HepG2 (cell line): ENCODE measurements around the gene IL26. TPM values are rescaled to one million over a fixed set of nuclear protein-coding genes. Genes with fewer than 3 reads are reported as not detected.

ENCODE experiments used
- ATAC-seq: fragments of 200-7000 bp; cut with Tn5 transposase; 3 replicates; pipeline ENCODE4 v1.9.1; 2020; ENCODE audit warnings: mild to moderate bottlenecking, moderate library complexity
- BruUV-seq: library from RNA; stranded (reverse); fragments of 400-500 nt; replicated peaks from 2 replicates; lab custom pipeline; 2021; lab: Mats Ljungman, UMichigan
- CTCF ChIA-PET: fragments of 300-600 bp; formaldehyde crosslinking; extraction: SDS; loops from one replicate; lab custom pipeline; 2021; ENCODE audit warnings: low total read pairs, inconsistent platforms, low intra/inter-chr PET ratio; lab: Yijun Ruan, JAX
- POLR2A ChIA-PET: fragments of 350-600 bp; sonication (Branson Sonifier 250); formaldehyde crosslinking; loops from one replicate; lab custom pipeline; 2020; ENCODE audit warnings: antibody characterized with exemption, inconsistent platforms; lab: Yijun Ruan, JAX
- DNase-seq: peaks from one replicate; pipeline ENCODE4 v3.0.0-alpha.2; 2015; ENCODE audit warnings: low spot score
- FAIRE-seq: peaks from 3 replicates; lab custom pipeline; 2011; peaks lifted over from hg19 to GRCh38; lab: Jason Lieb, UNC
- H2AFZ ChIP-seq: one replicate; pipeline ENCODE4 v1.6.1; 2011; ENCODE audit warnings: low read length, inconsistent platforms
- H3K27ac ChIP-seq: fragments of 300-600 bp; 3 replicates; pipeline ENCODE4 v1.8.0; 2011; ENCODE audit warnings: mixed run types, mild to moderate bottlenecking, mixed read lengths, low read length, inconsistent platforms; ENCODE audit not compliant: insufficient read depth; ENCODE audit errors: extremely low read length
- H3K27me3 ChIP-seq, 2 experiments: fragments of 200-600 bp in 1 of 2; 2 replicates in 1 of 2; 3 replicates in 1 of 2; pipeline versions ENCODE4 v1.6.0 to v1.8.0; 2011; ENCODE audit warnings: low read length in 2 of 2, mild to moderate bottlenecking in 2 of 2, moderate library complexity in 2 of 2, inconsistent platforms in 1 of 2; ENCODE audit not compliant: insufficient read depth in 2 of 2, control insufficient read depth in 1 of 2
- H3K36me3 ChIP-seq, 2 experiments: fragments of 200-600 bp in 1 of 2; replicated peaks in 1 of 2; 2 replicates in 1 of 2; 3 replicates in 1 of 2; pipeline versions ENCODE4 v1.5.1 to v1.8.0; 2011; ENCODE audit warnings: low read length in 2 of 2, inconsistent platforms in 1 of 2; ENCODE audit not compliant: insufficient read depth in 2 of 2, control insufficient read depth in 1 of 2
- H3K4me1 ChIP-seq: 2 replicates; pipeline ENCODE4 v1.5.1; 2012; ENCODE audit warnings: low read length, inconsistent platforms; ENCODE audit not compliant: insufficient read depth
- H3K4me2 ChIP-seq: 2 replicates; pipeline ENCODE4 v1.6.0; 2011; ENCODE audit warnings: low read depth, low read length, inconsistent platforms
- H3K4me3 ChIP-seq, 3 experiments: fragments of 200-600 bp in 1 of 3; sonication (generic), shearing (Covaris generic) in 1 of 3; replicated peaks in 1 of 3; 2 replicates each; pipeline ENCODE4 v1.5.1; 2011 to 2016; ENCODE audit warnings: low read length in 3 of 3, inconsistent platforms in 2 of 3, low read depth in 2 of 3, mild to moderate bottlenecking in 2 of 3, control low read depth in 1 of 3, mixed read lengths in 1 of 3; ENCODE audit not compliant: insufficient read depth in 1 of 3
- H3K79me2 ChIP-seq: one replicate; pipeline ENCODE4 v1.6.1; 2011; ENCODE audit warnings: low read length, inconsistent platforms; ENCODE audit not compliant: insufficient read depth
- H3K9ac ChIP-seq: 2 replicates; pipeline ENCODE4 v1.6.0; 2011; ENCODE audit warnings: mild to moderate bottlenecking, low read depth, low read length, inconsistent platforms; ENCODE audit not compliant: insufficient read depth
- H3K9me3 ChIP-seq: 2 replicates; pipeline ENCODE4 v1.5.1; 2012; ENCODE audit warnings: mild to moderate bottlenecking, low read length
- H4K20me1 ChIP-seq: 2 replicates; pipeline ENCODE4 v1.6.0; 2011; ENCODE audit warnings: inconsistent platforms, mild to moderate bottlenecking, low read length, moderate library complexity; ENCODE audit not compliant: insufficient read depth
- KDM1A ChIP-seq: IDR thresholded peaks from 2 replicates; pipeline ENCODE4 v1.6.1; 2016; ENCODE audit warnings: missing compliant biosample characterization
- MEIS1 ChIP-seq: sonication (generic); formaldehyde crosslinking; IDR thresholded peaks from 2 replicates; pipeline ENCODE4 v1.9.0; 2021; ENCODE audit warnings: mild to moderate bottlenecking, missing genetic modification reagents, moderate library complexity, borderline replicate concordance
- TOE1 ChIP-seq: sonication (generic); formaldehyde crosslinking; IDR thresholded peaks from 2 replicates; pipeline ENCODE4 v1.4.0; 2020; ENCODE audit warnings: mild to moderate bottlenecking, missing genetic modification reagents
- ZNF839 ChIP-seq: sonication (generic); formaldehyde crosslinking; IDR thresholded peaks from 2 replicates; pipeline ENCODE4 v1.4.0; 2020; ENCODE audit warnings: missing genetic modification reagents, mild to moderate bottlenecking, borderline replicate concordance
- WGBS: methylation state at CpG from one replicate; pipeline ENCODE4 v1.1.6; 2017; ENCODE audit warnings: low lambda C conversion rate; 5-methylcytosine and 5-hydroxymethylcytosine counted together
- in situ Hi-C: cut with HindIII; loops from 2 replicates; pipeline ENCODE4 v1.10.0; 2017; ENCODE audit warnings: low pct_unique_long_range_greater_than_20kb; ENCODE audit not compliant: extremely low pct_ligation_motif_present
- intact Hi-C: fragments of 100-400 bp; cut with micrococcal nuclease; formaldehyde crosslinking; loops from one replicate; pipeline ENCODE4 v1.10.0; 2022; ENCODE audit not compliant: unreplicated experiment
- polyA plus RNA-seq, 8 experiments: library from polyadenylated mRNA; depleted of rRNA in 3 of 8; stranded (reverse) in 7 of 8; unstranded in 1 of 8; fragments of >200 nt; fragmentation: Illumina TruSeq in 4 of 8; extraction: Trizol in 4 of 8; gene quantifications; 2 replicates each; pipeline versions ENCODE4 v1.2.1 to v1.2.3, GENCODE V29; 2011 to 2016; ENCODE audit warnings: low read depth in 4 of 8, missing spikeins in 1 of 8, mixed read lengths in 1 of 8; ENCODE audit not compliant: insufficient read depth in 1 of 8
- total RNA-seq, 5 experiments: library from RNA; depleted of rRNA; stranded (reverse); fragments of >200 nt; fragmentation: Illumina TruSeq; extraction: Trizol; gene quantifications; 2 replicates each; pipeline ENCODE4 v1.2.3, GENCODE V29; 2016; ENCODE audit warnings: low read depth in 1 of 5
- TF ChIP-seq, protein P1 (sequence below): sonication (generic); formaldehyde crosslinking; conservative IDR thresholded peaks from 2 replicates; pipeline ENCODE4 v1.8.0; 2022; ENCODE audit warnings: low read depth, missing genetic modification reagents
- TF ChIP-seq, protein P2 (sequence below): sonication (generic); formaldehyde crosslinking; IDR thresholded peaks from 2 replicates; pipeline ENCODE4 v1.4.0; 2020; ENCODE audit warnings: mild to moderate bottlenecking, missing genetic modification reagents
- TF ChIP-seq, protein P3 (sequence below): sonication (generic); formaldehyde crosslinking; IDR thresholded peaks from 2 replicates; pipeline ENCODE4 v1.4.0; 2020; ENCODE audit warnings: low read depth, mild to moderate bottlenecking, missing genetic modification reagents
- TF ChIP-seq, protein P4 (sequence below): sonication (generic); formaldehyde crosslinking; IDR thresholded peaks from 2 replicates; pipeline ENCODE4 v1.4.0; 2020; ENCODE audit warnings: missing genetic modification reagents
- TF ChIP-seq, protein P5 (sequence below): sonication (generic); formaldehyde crosslinking; IDR thresholded peaks from 2 replicates; pipeline ENCODE4 v1.4.0; 2020; ENCODE audit warnings: mild to moderate bottlenecking, low read depth, missing genetic modification reagents
- TF ChIP-seq, protein P6 (sequence below): IDR thresholded peaks from 2 replicates; pipeline ENCODE4 v1.6.1; 2018; ENCODE audit warnings: missing genetic modification reagents, mild to moderate bottlenecking, missing compliant biosample characterization

IL26 gene
- total and polyA plus RNA-seq, 2 of the 13 experiments (the other 11 are each of a cell fraction or from before 2014, with no cell fraction given), result not detected

DNA sequence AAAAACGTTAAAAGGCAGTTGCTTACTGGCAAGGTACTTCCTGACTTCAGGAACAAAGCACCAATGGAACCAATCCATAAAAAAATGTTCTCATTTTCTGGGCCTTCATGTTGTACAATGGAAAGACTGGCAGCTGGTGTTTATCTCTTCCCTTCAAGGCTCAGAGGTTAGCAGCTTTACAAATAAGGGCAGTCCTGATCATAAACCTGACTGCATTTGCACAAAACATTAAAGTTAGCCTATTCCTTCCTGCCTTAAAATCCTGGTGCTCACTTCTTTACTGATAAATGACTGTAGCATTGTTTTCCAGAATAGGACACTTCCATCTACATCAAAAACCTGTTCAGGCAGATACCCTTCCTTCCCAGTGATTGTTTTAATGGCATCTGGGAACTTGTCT is 19.2 kb downstream of the IL26 start:
- Histone ChIP-seq H3K79me2 (no peaks in the 10 kb centered on the region), H3K4me2 (no peak overlapping the region), H3K27me3 (no peaks in the 10 kb centered on the region; a peak in 1 of 5 replicates), H3K27ac (no peak overlapping the region), H3K4me1 (no peaks in the 10 kb centered on the region), H3K36me3 (no peaks in the 10 kb centered on the region), H4K20me1 (no peaks in the 10 kb centered on the region), H3K9ac (no peak overlapping the region), H2AFZ (no peak overlapping the region), H3K4me3 (no peak overlapping the region), H3K9me3 (no peaks in the 10 kb centered on the region)
- no peak for ATAC-seq
- ChIA-PET POLR2A (no interaction called here), CTCF (no interaction called here)
- intact Hi-C loops, result no loop called here
- DNase-seq, result no peak
- in situ Hi-C loops, result no loop called here
- 0% methylated on average over 1 of the region's 1 CpG for WGBS
- BruUV-seq, result no TSS peak
- no peak for FAIRE-seq
- TF ChIP-seq MEIS1 (CRISPR knock-in tag) (no peak), KDM1A (CRISPR knock-in tag) (no peak), TOE1 (CRISPR knock-in tag) (no peak), ZNF839 (no peak)
- TF ChIP-seq, protein P1, sequence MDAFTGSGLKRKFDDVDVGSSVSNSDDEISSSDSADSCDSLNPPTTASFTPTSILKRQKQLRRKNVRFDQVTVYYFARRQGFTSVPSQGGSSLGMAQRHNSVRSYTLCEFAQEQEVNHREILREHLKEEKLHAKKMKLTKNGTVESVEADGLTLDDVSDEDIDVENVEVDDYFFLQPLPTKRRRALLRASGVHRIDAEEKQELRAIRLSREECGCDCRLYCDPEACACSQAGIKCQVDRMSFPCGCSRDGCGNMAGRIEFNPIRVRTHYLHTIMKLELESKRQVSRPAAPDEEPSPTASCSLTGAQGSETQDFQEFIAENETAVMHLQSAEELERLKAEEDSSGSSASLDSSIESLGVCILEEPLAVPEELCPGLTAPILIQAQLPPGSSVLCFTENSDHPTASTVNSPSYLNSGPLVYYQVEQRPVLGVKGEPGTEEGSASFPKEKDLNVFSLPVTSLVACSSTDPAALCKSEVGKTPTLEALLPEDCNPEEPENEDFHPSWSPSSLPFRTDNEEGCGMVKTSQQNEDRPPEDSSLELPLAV (CRISPR knock-in tag), result no peak
- TF ChIP-seq, protein P2, sequence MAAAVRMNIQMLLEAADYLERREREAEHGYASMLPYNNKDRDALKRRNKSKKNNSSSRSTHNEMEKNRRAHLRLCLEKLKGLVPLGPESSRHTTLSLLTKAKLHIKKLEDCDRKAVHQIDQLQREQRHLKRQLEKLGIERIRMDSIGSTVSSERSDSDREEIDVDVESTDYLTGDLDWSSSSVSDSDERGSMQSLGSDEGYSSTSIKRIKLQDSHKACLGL (CRISPR knock-in tag), result no peak
- TF ChIP-seq, protein P3, sequence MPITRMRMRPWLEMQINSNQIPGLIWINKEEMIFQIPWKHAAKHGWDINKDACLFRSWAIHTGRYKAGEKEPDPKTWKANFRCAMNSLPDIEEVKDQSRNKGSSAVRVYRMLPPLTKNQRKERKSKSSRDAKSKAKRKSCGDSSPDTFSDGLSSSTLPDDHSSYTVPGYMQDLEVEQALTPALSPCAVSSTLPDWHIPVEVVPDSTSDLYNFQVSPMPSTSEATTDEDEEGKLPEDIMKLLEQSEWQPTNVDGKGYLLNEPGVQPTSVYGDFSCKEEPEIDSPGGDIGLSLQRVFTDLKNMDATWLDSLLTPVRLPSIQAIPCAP, result no peak
- TF ChIP-seq, protein P4, sequence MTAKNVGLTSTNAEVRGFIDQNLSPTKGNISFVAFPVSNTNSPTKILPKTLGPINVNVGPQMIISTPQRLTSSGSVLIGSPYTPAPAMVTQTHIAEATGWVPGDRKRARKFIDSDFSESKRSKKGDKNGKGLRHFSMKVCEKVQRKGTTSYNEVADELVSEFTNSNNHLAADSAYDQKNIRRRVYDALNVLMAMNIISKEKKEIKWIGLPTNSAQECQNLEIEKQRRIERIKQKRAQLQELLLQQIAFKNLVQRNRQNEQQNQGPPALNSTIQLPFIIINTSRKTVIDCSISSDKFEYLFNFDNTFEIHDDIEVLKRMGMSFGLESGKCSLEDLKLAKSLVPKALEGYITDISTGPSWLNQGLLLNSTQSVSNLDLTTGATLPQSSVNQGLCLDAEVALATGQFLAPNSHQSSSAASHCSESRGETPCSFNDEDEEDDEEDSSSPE, result no peak
- TF ChIP-seq, protein P5, sequence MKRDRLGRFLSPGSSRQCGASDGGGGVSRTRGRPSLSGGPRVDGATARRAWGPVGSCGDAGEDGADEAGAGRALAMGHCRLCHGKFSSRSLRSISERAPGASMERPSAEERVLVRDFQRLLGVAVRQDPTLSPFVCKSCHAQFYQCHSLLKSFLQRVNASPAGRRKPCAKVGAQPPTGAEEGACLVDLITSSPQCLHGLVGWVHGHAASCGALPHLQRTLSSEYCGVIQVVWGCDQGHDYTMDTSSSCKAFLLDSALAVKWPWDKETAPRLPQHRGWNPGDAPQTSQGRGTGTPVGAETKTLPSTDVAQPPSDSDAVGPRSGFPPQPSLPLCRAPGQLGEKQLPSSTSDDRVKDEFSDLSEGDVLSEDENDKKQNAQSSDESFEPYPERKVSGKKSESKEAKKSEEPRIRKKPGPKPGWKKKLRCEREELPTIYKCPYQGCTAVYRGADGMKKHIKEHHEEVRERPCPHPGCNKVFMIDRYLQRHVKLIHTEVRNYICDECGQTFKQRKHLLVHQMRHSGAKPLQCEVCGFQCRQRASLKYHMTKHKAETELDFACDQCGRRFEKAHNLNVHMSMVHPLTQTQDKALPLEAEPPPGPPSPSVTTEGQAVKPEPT (CRISPR knock-in tag), result no peak
- TF ChIP-seq, protein P6, sequence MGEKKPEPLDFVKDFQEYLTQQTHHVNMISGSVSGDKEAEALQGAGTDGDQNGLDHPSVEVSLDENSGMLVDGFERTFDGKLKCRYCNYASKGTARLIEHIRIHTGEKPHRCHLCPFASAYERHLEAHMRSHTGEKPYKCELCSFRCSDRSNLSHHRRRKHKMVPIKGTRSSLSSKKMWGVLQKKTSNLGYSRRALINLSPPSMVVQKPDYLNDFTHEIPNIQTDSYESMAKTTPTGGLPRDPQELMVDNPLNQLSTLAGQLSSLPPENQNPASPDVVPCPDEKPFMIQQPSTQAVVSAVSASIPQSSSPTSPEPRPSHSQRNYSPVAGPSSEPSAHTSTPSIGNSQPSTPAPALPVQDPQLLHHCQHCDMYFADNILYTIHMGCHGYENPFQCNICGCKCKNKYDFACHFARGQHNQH (CRISPR knock-in tag), result no peak
